Measurements from ENCODE around the gene INHBC.

The INHBC gene

GRCh38 chr12:57469296-57470164 lies 34.9 kb downstream of the INHBC start:
- DNase-seq (ENCODE audit: low read depth): no peak

GRCh38 chr12:57470286-57470969 lies 35.8 kb downstream of the INHBC start:
- no peak for DNase-seq (ENCODE audit: low read depth)

GRCh38 chr12:57470970-57471656 lies 36.5 kb downstream of the INHBC start:
- DNase-seq (ENCODE audit: low read depth): no peak

- DNase-seq (ENCODE audit: low read depth): no peak
Measured at GRCh38 chr12:57471661-57472060, 37.1 kb downstream of the INHBC start.

- no peak for DNase-seq (ENCODE audit: low read depth)
Measured at GRCh38 chr12:57472391-57472790, 37.8 kb downstream of the INHBC start.

- DNase-seq (ENCODE audit: low read depth): no peak
Measured at GRCh38 chr12:57473392-57473791, 38.8 kb downstream of the INHBC start.

- no peak for DNase-seq (ENCODE audit: low read depth)
Measured at GRCh38 chr12:57473886-57474285, 39.3 kb downstream of the INHBC start.

GRCh38 chr12:57474430-57474829 lies 39.8 kb downstream of the INHBC start:
- no peak for DNase-seq (ENCODE audit: low read depth)

GRCh38 chr12:57474862-57475261 lies 40.3 kb downstream of the INHBC start:
- no peak for DNase-seq (ENCODE audit: low read depth)

GRCh38 chr12:57475271-57476161 lies 40.9 kb downstream of the INHBC start:
- DNase-seq (ENCODE audit: low read depth): no peak

- peak; percentile 41 for DNase-seq (ENCODE audit: low read depth)
Measured at GRCh38 chr12:57476162-57476992, 41.8 kb downstream of the INHBC start.

- no peak for DNase-seq (ENCODE audit: low read depth)
Measured at GRCh38 chr12:57476993-57477709, 42.6 kb downstream of the INHBC start.

- peak; percentile 58 for DNase-seq (ENCODE audit: low read depth)
Measured at GRCh38 chr12:57477710-57478681, 43.4 kb downstream of the INHBC start.

- no peak for DNase-seq (ENCODE audit: low read depth)
Measured at GRCh38 chr12:57479043-57479375, 44.4 kb downstream of the INHBC start.

- peak; percentile 61 for DNase-seq (ENCODE audit: low read depth)
Measured at GRCh38 chr12:57479376-57480115, 45.0 kb downstream of the INHBC start, which contains the start of gene ARHGAP9. Gene ARHGAP9, minus strand, starts transcription at chr12:57479866. Its CDS starts 460 bp downstream, at chr12:57479406.

- DNase-seq (ENCODE audit: low read depth): no peak
Measured at GRCh38 chr12:57481671-57482070, 47.1 kb downstream of the INHBC start.

- DNase-seq (ENCODE audit: low read depth): no peak
Measured at GRCh38 chr12:57483466-57483865, 48.9 kb downstream of the INHBC start.

GRCh38 chr12:57485695-57486094 lies 51.1 kb downstream of the INHBC start:
- no peak for DNase-seq (ENCODE audit: low read depth)

All from T follicular helper cell (primary cell).